Osteoblast (primary cell): ENCODE data around the gene SPATA6L. TPM values are rescaled to one million over a fixed set of nuclear protein-coding genes. Genes with fewer than 3 reads are reported as not detected.

Experiments used
- DNase-seq: peaks from one replicate; pipeline ENCODE4 v3.0.0; 2011; ENCODE audit warnings: low spot score, mixed read lengths; ENCODE audit not compliant: insufficient read length; ENCODE audit errors: missing footprints
- H2AFZ ChIP-seq: 2 replicates; pipeline ENCODE4 v1.6.0; 2011; ENCODE audit warnings: mild to moderate bottlenecking, low read length
- H3K27ac ChIP-seq: 2 replicates; pipeline ENCODE4 v1.5.1; 2011; ENCODE audit warnings: mild to moderate bottlenecking, low read depth, low read length, moderate library complexity
- H3K27me3 ChIP-seq: 2 replicates; pipeline ENCODE4 v1.6.0; 2012; ENCODE audit warnings: mild to moderate bottlenecking, control low read depth, inconsistent platforms, low read length, moderate library complexity; ENCODE audit not compliant: insufficient read depth
- H3K36me3 ChIP-seq: 2 replicates; pipeline ENCODE4 v1.5.1; 2011; ENCODE audit warnings: mild to moderate bottlenecking, low read length, control low read depth, moderate library complexity; ENCODE audit not compliant: insufficient read depth
- H3K4me1 ChIP-seq: 2 replicates; pipeline ENCODE4 v1.5.1; 2011; ENCODE audit warnings: mild to moderate bottlenecking, low read length, control low read depth, moderate library complexity; ENCODE audit not compliant: insufficient read depth
- H3K4me2 ChIP-seq: 2 replicates; pipeline ENCODE4 v1.6.0; 2011; ENCODE audit warnings: mild to moderate bottlenecking, low read length; ENCODE audit not compliant: insufficient read depth
- H3K4me3 ChIP-seq: fragments of 200-600 bp; sonication (generic); 3 replicates; pipeline ENCODE4 v1.5.1; 2012; ENCODE audit warnings: mild to moderate bottlenecking, low read length, inconsistent platforms; ENCODE audit not compliant: insufficient read depth
- H3K79me2 ChIP-seq: 2 replicates; pipeline ENCODE4 v1.6.0; 2012; ENCODE audit warnings: mild to moderate bottlenecking, low read length, control low read depth, inconsistent platforms; ENCODE audit not compliant: insufficient read depth
- H3K9me3 ChIP-seq: 2 replicates; pipeline ENCODE4 v1.5.1; 2011; ENCODE audit warnings: low read depth, low read length, control low read depth
- H4K20me1 ChIP-seq: 2 replicates; pipeline ENCODE4 v1.6.0; 2012; ENCODE audit warnings: mild to moderate bottlenecking, low read length, control low read depth; ENCODE audit not compliant: insufficient read depth
- total RNA-seq: library from RNA; depleted of rRNA; stranded (reverse); fragments of >200 nt; gene quantifications from 2 replicates; pipeline ENCODE4 v1.2.3, GENCODE V29; 2012
- TF ChIP-seq, protein P1 (sequence below): IDR thresholded peaks from 2 replicates; pipeline ENCODE4 v1.5.1; 2011; ENCODE audit warnings: mild to moderate bottlenecking, low read depth, low read length, moderate library complexity; ENCODE audit errors: extremely low read depth

SPATA6L gene
- total RNA-seq, 1 donor = 0.72 TPM

GRCh38 chr9:4583001-4583400 lies 83.3 kb downstream of the SPATA6L start:
- Histone ChIP-seq H2AFZ (no peak overlapping the region), H3K9me3 (no peaks in the 10 kb centered on the region), H3K79me2 (no peaks in the 10 kb centered on the region), H3K4me2 (no peak overlapping the region), H3K4me1 (no peaks in the 10 kb centered on the region), H4K20me1 (no peaks in the 10 kb centered on the region), H3K27ac (no peak overlapping the region), H3K36me3 (peaks cover 40% of the 10 kb centered on the region), H3K27me3 (no peaks in the 10 kb centered on the region), H3K4me3 (no peak overlapping the region)
- TF ChIP-seq, protein P1, sequence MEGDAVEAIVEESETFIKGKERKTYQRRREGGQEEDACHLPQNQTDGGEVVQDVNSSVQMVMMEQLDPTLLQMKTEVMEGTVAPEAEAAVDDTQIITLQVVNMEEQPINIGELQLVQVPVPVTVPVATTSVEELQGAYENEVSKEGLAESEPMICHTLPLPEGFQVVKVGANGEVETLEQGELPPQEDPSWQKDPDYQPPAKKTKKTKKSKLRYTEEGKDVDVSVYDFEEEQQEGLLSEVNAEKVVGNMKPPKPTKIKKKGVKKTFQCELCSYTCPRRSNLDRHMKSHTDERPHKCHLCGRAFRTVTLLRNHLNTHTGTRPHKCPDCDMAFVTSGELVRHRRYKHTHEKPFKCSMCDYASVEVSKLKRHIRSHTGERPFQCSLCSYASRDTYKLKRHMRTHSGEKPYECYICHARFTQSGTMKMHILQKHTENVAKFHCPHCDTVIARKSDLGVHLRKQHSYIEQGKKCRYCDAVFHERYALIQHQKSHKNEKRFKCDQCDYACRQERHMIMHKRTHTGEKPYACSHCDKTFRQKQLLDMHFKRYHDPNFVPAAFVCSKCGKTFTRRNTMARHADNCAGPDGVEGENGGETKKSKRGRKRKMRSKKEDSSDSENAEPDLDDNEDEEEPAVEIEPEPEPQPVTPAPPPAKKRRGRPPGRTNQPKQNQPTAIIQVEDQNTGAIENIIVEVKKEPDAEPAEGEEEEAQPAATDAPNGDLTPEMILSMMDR = no peak
- DNase-seq = no peak

GRCh38 chr9:4581861-4582565 lies 84.3 kb downstream of the SPATA6L start:
- no peaks in the 10 kb centered on the region for H3K4me1 ChIP-seq
- TF ChIP-seq, protein P1 = no peak
- no peak overlapping the region for H3K4me3 ChIP-seq
- no peak for DNase-seq
- H4K20me1 ChIP-seq = no peaks in the 10 kb centered on the region
- H3K9me3 ChIP-seq = no peaks in the 10 kb centered on the region
- H3K27me3 ChIP-seq = no peaks in the 10 kb centered on the region
- H3K36me3 ChIP-seq = peaks cover 41% of the 10 kb centered on the region
- H3K4me2 ChIP-seq = no peak overlapping the region
- H3K27ac ChIP-seq = no peak overlapping the region
- no peaks in the 10 kb centered on the region for H3K79me2 ChIP-seq
- no peak overlapping the region for H2AFZ ChIP-seq

- no peak overlapping the region for H3K4me2 ChIP-seq
- H3K4me1 ChIP-seq = no peaks in the 10 kb centered on the region
- peaks cover 48% of the 10 kb centered on the region for H3K36me3 ChIP-seq
- TF ChIP-seq, protein P1 = no peak
- H2AFZ ChIP-seq = no peak overlapping the region
- no peak overlapping the region for H3K27ac ChIP-seq
- no peaks in the 10 kb centered on the region for H3K27me3 ChIP-seq
- no peak for DNase-seq
- no peaks in the 10 kb centered on the region for H3K79me2 ChIP-seq
- no peaks in the 10 kb centered on the region for H4K20me1 ChIP-seq
- H3K4me3 ChIP-seq = no peak overlapping the region
- no peaks in the 10 kb centered on the region for H3K9me3 ChIP-seq
Observed at GRCh38 chr9:4581035-4581760, 85.1 kb downstream of the SPATA6L start.

GRCh38 chr9:4579001-4579400 lies 87.3 kb downstream of the SPATA6L start:
- H4K20me1 ChIP-seq = no peaks in the 10 kb centered on the region
- no peaks in the 10 kb centered on the region for H3K4me1 ChIP-seq
- TF ChIP-seq, protein P1 = no peak
- H3K9me3 ChIP-seq = no peaks in the 10 kb centered on the region
- H3K79me2 ChIP-seq = no peaks in the 10 kb centered on the region
- DNase-seq = no peak
- H3K4me2 ChIP-seq = no peak overlapping the region
- H3K27ac ChIP-seq = no peak overlapping the region
- no peak overlapping the region for H2AFZ ChIP-seq
- no peaks in the 10 kb centered on the region for H3K27me3 ChIP-seq
- H3K4me3 ChIP-seq = no peak overlapping the region
- H3K36me3 ChIP-seq = peaks cover 51% of the 10 kb centered on the region
